Mesendoderm (in vitro differentiated cells): ENCODE data around the gene CPSF7. TPM values are rescaled to one million over a fixed set of nuclear protein-coding genes. Genes with fewer than 3 reads are reported as not detected.

Source experiments
- small RNA-seq: library from polyadenylated mRNA; stranded (forward); fragments of <200 nt; extraction: miRNeasy Mini kit (QIAGEN cat#:217004); gene quantifications from one replicate; pipeline ENCODE3, GENCODE V24; 2013; ENCODE audit not compliant: insufficient read depth

Gene CPSF7

Small RNA genes within 50 kb of the gene (small RNA-seq; reads per million reads assigned to genes)
- not detected for gene RN7SL23P
